ENCODE results near the gene ZHX3. TPM values are rescaled to one million over a fixed set of nuclear protein-coding genes. Genes with fewer than 3 reads are reported as not detected.

The ZHX3 gene
- total and polyA plus RNA-seq, 4 donors: 3.2 to 30.0 (median 8.0) TPM

- WGBS: 26% methylated on average over 5 of the region's 5 CpGs
- Histone ChIP-seq H3K9me3 (ENCODE audit: control insufficient read depth in 4 of 4, low read length in 3 of 4) (no peaks in the 10 kb centered on the region), H3K27ac (ENCODE audit: low read depth in 1 of 2, low read length in 2 of 2) (peak overlapping the region; percentile 83), H3K36me3 (ENCODE audit: control insufficient read depth in 4 of 4, insufficient read depth in 3 of 4, low read depth in 1 of 4, low read length in 3 of 4) (no peaks in the 10 kb centered on the region), H3K27me3 (ENCODE audit: control insufficient read depth in 4 of 4, insufficient read depth in 4 of 4, low read length in 3 of 4) (no peaks in the 10 kb centered on the region), H3K4me1 (ENCODE audit: control insufficient read depth in 4 of 4, insufficient read depth in 4 of 4, low read length in 3 of 4) (peaks cover 10 to 37% (median 23%) of the 10 kb centered on the region in 4 donors), H3K4me3 (ENCODE audit: low read depth in 1 of 3, low read length in 3 of 3) (peak overlapping the region in 2 of 3 donors; percentile 67 to 96), H3K9ac (ENCODE audit: low read depth in 1 of 2, low read length in 2 of 2) (peak overlapping the region; percentile 41 to 63)
- TF ChIP-seq, protein P1, sequence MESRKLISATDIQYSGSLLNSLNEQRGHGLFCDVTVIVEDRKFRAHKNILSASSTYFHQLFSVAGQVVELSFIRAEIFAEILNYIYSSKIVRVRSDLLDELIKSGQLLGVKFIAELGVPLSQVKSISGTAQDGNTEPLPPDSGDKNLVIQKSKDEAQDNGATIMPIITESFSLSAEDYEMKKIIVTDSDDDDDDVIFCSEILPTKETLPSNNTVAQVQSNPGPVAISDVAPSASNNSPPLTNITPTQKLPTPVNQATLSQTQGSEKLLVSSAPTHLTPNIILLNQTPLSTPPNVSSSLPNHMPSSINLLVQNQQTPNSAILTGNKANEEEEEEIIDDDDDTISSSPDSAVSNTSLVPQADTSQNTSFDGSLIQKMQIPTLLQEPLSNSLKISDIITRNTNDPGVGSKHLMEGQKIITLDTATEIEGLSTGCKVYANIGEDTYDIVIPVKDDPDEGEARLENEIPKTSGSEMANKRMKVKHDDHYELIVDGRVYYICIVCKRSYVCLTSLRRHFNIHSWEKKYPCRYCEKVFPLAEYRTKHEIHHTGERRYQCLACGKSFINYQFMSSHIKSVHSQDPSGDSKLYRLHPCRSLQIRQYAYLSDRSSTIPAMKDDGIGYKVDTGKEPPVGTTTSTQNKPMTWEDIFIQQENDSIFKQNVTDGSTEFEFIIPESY (IDR thresholded peaks at IDR 0.05): peak; percentile 13
- TF ChIP-seq GABPA (IDR thresholded peaks at IDR 0.05 in 1 of 2, conservative IDR thresholded peaks at IDR 0.05 in 1 of 2): no peak
- DNase-seq (ENCODE audit: low spot score): no peak
Measured at GRCh38 chr20:41318271-41318649, 729 bp upstream of the ZHX3 start.

- WGBS: 2% methylated on average over 66 of the region's 66 CpGs
- TF ChIP-seq NR2F2 (IDR thresholded peaks at IDR 0.05): peak; percentile 45
- TF ChIP-seq EGR1 (IDR thresholded peaks at IDR 0.05; ENCODE audit: low read depth in 2 of 2): peak in 1 of 2 donors; percentile 46
- TF ChIP-seq HNF4A (conservative IDR thresholded peaks at IDR 0.05): no peak
- TF ChIP-seq YY1 (IDR thresholded peaks at IDR 0.05): peak; percentile 17
- TF ChIP-seq RAD21 (IDR thresholded peaks at IDR 0.05): peak in 1 of 2 donors; percentile 9
- H3K27me3 ChIP-seq (ENCODE audit: control insufficient read depth in 4 of 4, insufficient read depth in 4 of 4, low read length in 3 of 4): no peaks in the 10 kb centered on the region
Measured at GRCh38 chr20:41316602-41317545, 657 bp downstream of the ZHX3 start.

DNA sequence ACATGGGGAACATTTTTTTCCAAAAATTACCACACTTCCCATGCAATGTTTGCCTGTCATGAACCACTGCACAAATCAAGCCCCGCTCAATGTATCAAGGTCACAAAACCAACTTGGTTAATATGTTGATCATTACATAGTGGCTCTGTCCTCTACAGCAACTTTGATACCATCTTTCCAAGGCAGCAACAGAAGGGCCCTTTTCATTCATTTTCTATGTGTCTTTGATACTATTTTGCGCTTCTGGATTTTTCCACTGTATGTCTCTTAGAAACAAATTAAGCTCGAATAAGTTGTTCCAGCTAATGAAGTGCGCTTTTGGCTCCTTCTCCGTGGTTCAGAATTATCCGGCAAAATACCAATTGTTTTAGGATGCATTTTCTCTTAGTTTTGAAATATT is 1.5 kb downstream of the ZHX3 start:
- H3K27ac ChIP-seq (ENCODE audit: low read depth in 1 of 2, low read length in 2 of 2): peak overlapping the region; percentile 95 to 98
- peak overlapping the region; percentile 82 to 96 (median 96) for H3K4me3 ChIP-seq (ENCODE audit: low read depth in 1 of 3, low read length in 3 of 3)
- 60% methylated on average over 6 of the region's 6 CpGs for WGBS
- peaks cover 7 to 37% (median 25%) of the 10 kb centered on the region in 4 donors for H3K4me1 ChIP-seq (ENCODE audit: control insufficient read depth in 4 of 4, insufficient read depth in 4 of 4, low read length in 3 of 4)
- no peaks in the 10 kb centered on the region for H3K27me3 ChIP-seq (ENCODE audit: control insufficient read depth in 4 of 4, insufficient read depth in 4 of 4, low read length in 3 of 4)
- DNase-seq (ENCODE audit: low spot score): no peak
- no peaks in the 10 kb centered on the region for H3K9me3 ChIP-seq (ENCODE audit: control insufficient read depth in 4 of 4, low read length in 3 of 4)
- peaks cover 0 to 2% (median 0%) of the 10 kb centered on the region in 4 donors for H3K36me3 ChIP-seq (ENCODE audit: control insufficient read depth in 4 of 4, insufficient read depth in 3 of 4, low read depth in 1 of 4, low read length in 3 of 4)
- H3K9ac ChIP-seq (ENCODE audit: low read depth in 1 of 2, low read length in 2 of 2): peak overlapping the region; percentile 94
- TF ChIP-seq RXRA (IDR thresholded peaks at IDR 0.05) (peak; percentile 53 to 62), FOXA2 (IDR thresholded peaks at IDR 0.05) (peak; percentile 42), HNF4G (IDR thresholded peaks at IDR 0.05) (peak; percentile 23), NR2F2 (IDR thresholded peaks at IDR 0.05) (no peak), GABPA (IDR thresholded peaks at IDR 0.05 in 1 of 2, conservative IDR thresholded peaks at IDR 0.05 in 1 of 2) (no peak), JUND (IDR thresholded peaks at IDR 0.05) (peak in 1 of 2 donors; percentile 68), HNF4A (conservative IDR thresholded peaks at IDR 0.05) (peak; percentile 79), RAD21 (IDR thresholded peaks at IDR 0.05) (peak in 1 of 2 donors; percentile 49), EGR1 (IDR thresholded peaks at IDR 0.05; ENCODE audit: low read depth in 2 of 2) (no peak), SP1 (IDR thresholded peaks at IDR 0.05) (peak; percentile 76), TAF1 (conservative IDR thresholded peaks at IDR 0.05) (peak; percentile 58), FOXA1 (IDR thresholded peaks at IDR 0.05) (no peak)
- TF ChIP-seq, protein P2, sequence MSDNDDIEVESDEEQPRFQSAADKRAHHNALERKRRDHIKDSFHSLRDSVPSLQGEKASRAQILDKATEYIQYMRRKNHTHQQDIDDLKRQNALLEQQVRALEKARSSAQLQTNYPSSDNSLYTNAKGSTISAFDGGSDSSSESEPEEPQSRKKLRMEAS (IDR thresholded peaks at IDR 0.05): no peak
- TF ChIP-seq, protein P3, sequence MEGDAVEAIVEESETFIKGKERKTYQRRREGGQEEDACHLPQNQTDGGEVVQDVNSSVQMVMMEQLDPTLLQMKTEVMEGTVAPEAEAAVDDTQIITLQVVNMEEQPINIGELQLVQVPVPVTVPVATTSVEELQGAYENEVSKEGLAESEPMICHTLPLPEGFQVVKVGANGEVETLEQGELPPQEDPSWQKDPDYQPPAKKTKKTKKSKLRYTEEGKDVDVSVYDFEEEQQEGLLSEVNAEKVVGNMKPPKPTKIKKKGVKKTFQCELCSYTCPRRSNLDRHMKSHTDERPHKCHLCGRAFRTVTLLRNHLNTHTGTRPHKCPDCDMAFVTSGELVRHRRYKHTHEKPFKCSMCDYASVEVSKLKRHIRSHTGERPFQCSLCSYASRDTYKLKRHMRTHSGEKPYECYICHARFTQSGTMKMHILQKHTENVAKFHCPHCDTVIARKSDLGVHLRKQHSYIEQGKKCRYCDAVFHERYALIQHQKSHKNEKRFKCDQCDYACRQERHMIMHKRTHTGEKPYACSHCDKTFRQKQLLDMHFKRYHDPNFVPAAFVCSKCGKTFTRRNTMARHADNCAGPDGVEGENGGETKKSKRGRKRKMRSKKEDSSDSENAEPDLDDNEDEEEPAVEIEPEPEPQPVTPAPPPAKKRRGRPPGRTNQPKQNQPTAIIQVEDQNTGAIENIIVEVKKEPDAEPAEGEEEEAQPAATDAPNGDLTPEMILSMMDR (IDR thresholded peaks at IDR 0.05; ENCODE audit: low read depth, low read length, missing input control): no peak
- TF ChIP-seq, protein P1 (IDR thresholded peaks at IDR 0.05): peak; percentile 28

More at GRCh38 chr20:41316602-41317545, 657 bp downstream of the ZHX3 start:
- H3K9me3 ChIP-seq (ENCODE audit: control insufficient read depth in 4 of 4, low read length in 3 of 4): no peaks in the 10 kb centered on the region
- peak overlapping the region; percentile 82 to 96 (median 96) for H3K4me3 ChIP-seq (ENCODE audit: low read depth in 1 of 3, low read length in 3 of 3)
- H3K36me3 ChIP-seq (ENCODE audit: control insufficient read depth in 4 of 4, insufficient read depth in 3 of 4, low read depth in 1 of 4, low read length in 3 of 4): peaks cover 0 to 2% (median 0%) of the 10 kb centered on the region in 4 donors
- peaks cover 10 to 37% (median 25%) of the 10 kb centered on the region in 4 donors for H3K4me1 ChIP-seq (ENCODE audit: control insufficient read depth in 4 of 4, insufficient read depth in 4 of 4, low read length in 3 of 4)
- peak overlapping the region; percentile 94 for H3K9ac ChIP-seq (ENCODE audit: low read depth in 1 of 2, low read length in 2 of 2)
- peak overlapping the region; percentile 95 to 98 for H3K27ac ChIP-seq (ENCODE audit: low read depth in 1 of 2, low read length in 2 of 2)
- peak; percentile 87 for DNase-seq (ENCODE audit: low spot score)

Measured in liver (tissue), 9 donors.